H1 (cell line): ENCODE data around the gene IQCK. TPM values are rescaled to one million over a fixed set of nuclear protein-coding genes. Genes with fewer than 3 reads are reported as not detected.

Source experiments
- CTCF ChIA-PET: fragments of 300-600 bp; sonication (Branson Sonifier 250); formaldehyde crosslinking; loops from one replicate; lab custom pipeline; 2021; ENCODE audit not compliant: partially characterized antibody; lab: Charles Lee
- POLR2A ChIA-PET: fragments of 300-600 bp; sonication (Branson Sonifier 250); formaldehyde crosslinking; loops from one replicate; lab custom pipeline; 2021; ENCODE audit warnings: inconsistent platforms; ENCODE audit not compliant: partially characterized antibody; lab: Charles Lee
- DNase-seq, 2 experiments: peaks; one replicate each; pipeline versions ENCODE4 v3.0.0 to v3.0.0-alpha.2; 2010 to 2022; ENCODE audit warnings: low spot score in 2 of 2, low read depth in 1 of 2, mixed read lengths in 1 of 2
- FAIRE-seq: peaks from 2 replicates; lab custom pipeline; 2011; peaks lifted over from hg19 to GRCh38; lab: Jason Lieb, UNC
- H2AFZ ChIP-seq: 2 replicates; pipeline ENCODE4 v1.8.1; 2012; ENCODE audit warnings: low read length, inconsistent platforms
- H2AK5ac ChIP-seq: 2 replicates; pipeline ENCODE4 v1.6.1; 2013; ENCODE audit warnings: low read depth, low read length
- H2BK120ac ChIP-seq: replicated peaks from 2 replicates; pipeline ENCODE3; 2013; ENCODE audit warnings: low read depth, low read length, inconsistent platforms
- H2BK12ac ChIP-seq: 2 replicates; pipeline ENCODE4 v1.6.1; 2013; ENCODE audit warnings: low read depth, low read length
- H2BK15ac ChIP-seq: 2 replicates; pipeline ENCODE4 v1.6.1; 2013; ENCODE audit warnings: low read length
- H2BK20ac ChIP-seq: 2 replicates; pipeline ENCODE4 v1.6.1; 2013; ENCODE audit warnings: low read length
- H2BK5ac ChIP-seq: 2 replicates; pipeline ENCODE4 v1.6.1; 2013; ENCODE audit warnings: low read depth, low read length
- H3K14ac ChIP-seq: 2 replicates; pipeline ENCODE4 v1.6.1; 2013; ENCODE audit warnings: inconsistent platforms; ENCODE audit not compliant: insufficient read length
- H3K18ac ChIP-seq: 2 replicates; pipeline ENCODE4 v1.6.1; 2013; ENCODE audit warnings: low read length; ENCODE audit errors: extremely low read depth
- H3K23ac ChIP-seq: 2 replicates; pipeline ENCODE4 v1.6.1; 2013; ENCODE audit warnings: inconsistent platforms; ENCODE audit not compliant: insufficient read length
- H3K23me2 ChIP-seq: 2 replicates; pipeline ENCODE4 v1.6.1; 2013; ENCODE audit warnings: low read depth, low read length
- H3K27ac ChIP-seq: 2 replicates; pipeline ENCODE4 v1.6.1; 2011; ENCODE audit warnings: low read depth, low read length, inconsistent platforms
- H3K27me3 ChIP-seq, 4 experiments: replicated peaks in 1 of 4; 1 replicate in 1 of 4; 2 replicates in 3 of 4; pipeline versions ENCODE4 v1.6.1 to v1.8.1; 2011 to 2013; ENCODE audit warnings: low read length in 3 of 4, mild to moderate bottlenecking in 3 of 4, inconsistent platforms in 2 of 4, mixed read lengths in 2 of 4, moderate library complexity in 1 of 4; ENCODE audit not compliant: control insufficient read depth in 3 of 4, insufficient read depth in 3 of 4; ENCODE audit errors: extremely low read depth in 1 of 4
- H3K36me3 ChIP-seq, 4 experiments: 2 replicates each; pipeline versions ENCODE4 v1.6.1 to v1.8.1; 2011 to 2013; ENCODE audit warnings: mild to moderate bottlenecking in 4 of 4, low read length in 3 of 4, moderate library complexity in 2 of 4, control low read depth in 1 of 4, inconsistent platforms in 1 of 4; ENCODE audit not compliant: insufficient read depth in 4 of 4, control insufficient read depth in 2 of 4
- H3K4ac ChIP-seq: replicated peaks from 2 replicates; pipeline ENCODE3; 2013; ENCODE audit warnings: low read length, low read depth, mixed read lengths, inconsistent platforms; ENCODE audit not compliant: insufficient read length
- H3K4me1 ChIP-seq, 4 experiments: replicated peaks in 1 of 4; 1 replicate in 1 of 4; 2 replicates in 3 of 4; pipeline versions ENCODE4 v1.6.1 to v1.8.1; 2011 to 2013; ENCODE audit warnings: low read length in 3 of 4, inconsistent platforms in 2 of 4, mixed read lengths in 1 of 4; ENCODE audit not compliant: insufficient read depth in 4 of 4, control insufficient read depth in 3 of 4
- H3K4me2 ChIP-seq, 2 experiments: 2 replicates each; pipeline versions ENCODE4 v1.6.1 to v1.8.1; 2011 to 2013; ENCODE audit warnings: low read depth in 2 of 2, low read length in 2 of 2, control low read depth in 1 of 2, inconsistent platforms in 1 of 2, mild to moderate bottlenecking in 1 of 2; ENCODE audit not compliant: insufficient read depth in 1 of 2
- H3K4me3 ChIP-seq, 4 experiments: fragments of 200-600, 300-600 bp in 1 of 4; sonication (generic), shearing (Covaris generic), sonication (Bioruptor Twin) in 1 of 4; 2 replicates each; pipeline versions ENCODE4 v1.5.1 to v1.8.1; 2011 to 2016; ENCODE audit warnings: low read length in 4 of 4, low read depth in 3 of 4, control low read depth in 2 of 4, inconsistent platforms in 2 of 4, mild to moderate bottlenecking in 2 of 4, mixed read lengths in 1 of 4, moderate library complexity in 1 of 4; ENCODE audit not compliant: insufficient read depth in 2 of 4; ENCODE audit errors: extremely low read depth in 1 of 4
- H3K56ac ChIP-seq: replicated peaks from 2 replicates; pipeline ENCODE3; 2013; ENCODE audit warnings: low read depth, mild to moderate bottlenecking, mixed read lengths, low read length, inconsistent platforms; ENCODE audit not compliant: insufficient read length
- H3K79me1 ChIP-seq: 2 replicates; pipeline ENCODE4 v1.6.1; 2013; ENCODE audit warnings: low read depth, low read length, control low read depth
- H3K79me2 ChIP-seq, 2 experiments: 2 replicates each; pipeline versions ENCODE4 v1.6.1 to v1.8.1; 2012 to 2013; ENCODE audit warnings: low read length in 2 of 2, mild to moderate bottlenecking in 2 of 2, inconsistent platforms in 1 of 2; ENCODE audit not compliant: insufficient read depth in 2 of 2, control insufficient read depth in 1 of 2
- H3K9ac ChIP-seq, 4 experiments: replicated peaks in 1 of 4; 1 replicate in 1 of 4; 2 replicates in 3 of 4; pipeline versions ENCODE4 v1.6.1 to v1.8.1; 2011 to 2013; ENCODE audit warnings: low read depth in 3 of 4, low read length in 3 of 4, control low read depth in 2 of 4, mild to moderate bottlenecking in 2 of 4, moderate library complexity in 2 of 4, inconsistent platforms in 1 of 4; ENCODE audit errors: extremely low read depth in 1 of 4
- H3K9me3 ChIP-seq, 2 experiments: 2 replicates each; pipeline versions ENCODE4 v1.6.1 to v1.8.1; 2012 to 2013; ENCODE audit warnings: mild to moderate bottlenecking in 2 of 2, moderate library complexity in 2 of 2, control low read depth in 1 of 2, inconsistent platforms in 1 of 2, low read depth in 1 of 2, low read length in 1 of 2, mixed read lengths in 1 of 2; ENCODE audit not compliant: insufficient read depth in 2 of 2
- H4K20me1 ChIP-seq, 2 experiments: replicated peaks in 1 of 2; 2 replicates each; pipeline versions ENCODE3 to v1.8.1; 2011 to 2013; ENCODE audit warnings: inconsistent platforms in 2 of 2, low read length in 2 of 2, mild to moderate bottlenecking in 1 of 2; ENCODE audit not compliant: insufficient read depth in 2 of 2, control insufficient read depth in 1 of 2
- H4K5ac ChIP-seq: 2 replicates; pipeline ENCODE4 v1.6.1; 2013; ENCODE audit warnings: low read length, low read depth, mixed read lengths, inconsistent platforms; ENCODE audit not compliant: insufficient read length
- H4K8ac ChIP-seq: 2 replicates; pipeline ENCODE4 v1.8.0; 2013; ENCODE audit warnings: mild to moderate bottlenecking, moderate library complexity, low read length, inconsistent platforms; ENCODE audit not compliant: insufficient read depth; ENCODE audit errors: extremely low read depth
- H4K91ac ChIP-seq: replicated peaks from 2 replicates; pipeline ENCODE3; 2013; ENCODE audit warnings: low read length, mixed read lengths, inconsistent platforms; ENCODE audit not compliant: insufficient read length
- KDM1A ChIP-seq: fragments of 200-600, 300-600 bp; sonication (generic); IDR thresholded peaks from 2 replicates; pipeline ENCODE4 v1.7.1; 2016; ENCODE audit warnings: mild to moderate bottlenecking, low read length, borderline replicate concordance
- POU5F1 ChIP-seq: IDR thresholded peaks from 2 replicates; pipeline ENCODE4 v1.6.1; 2011; ENCODE audit warnings: low read depth, mild to moderate bottlenecking, low read length, moderate library complexity
- YY1 ChIP-seq: IDR thresholded peaks from 2 replicates; pipeline ENCODE4 v1.6.1; 2011; ENCODE audit warnings: low read depth, mild to moderate bottlenecking, low read length
- WGBS, 2 experiments: shearing (Covaris generic) in 1 of 2; methylation state at CpG; one replicate each; pipeline versions ENCODE4 v1.1.6 to v1.1.7; 2013 to 2015; ENCODE audit warnings: low lambda C conversion rate in 2 of 2, mixed read lengths in 2 of 2, inconsistent platforms in 1 of 2, low coverage in 1 of 2, missing lambda C conversion rate in 1 of 2; ENCODE audit not compliant: insufficient replicate concordance in 2 of 2, insufficient coverage in 1 of 2, insufficient read length in 1 of 2; ENCODE audit errors: extremely low coverage in 1 of 2, missing lambda C conversion rate in 1 of 2; 5-methylcytosine and 5-hydroxymethylcytosine counted together
- polyA plus RNA-seq, 7 experiments: library from polyadenylated mRNA; depleted of rRNA in 3 of 7; stranded (reverse) in 5 of 7; unstranded in 2 of 7; fragments of >200 nt in 5 of 7; fragments of 200-250 nt in 2 of 7; gene quantifications; 1 replicate in 5 of 7; 2 replicates in 1 of 7; 4 replicates in 1 of 7; pipeline versions ENCODE4 v1.2.1 to v1.2.3, GENCODE V29; 2011 to 2013; ENCODE audit warnings: missing spikeins in 2 of 7, mixed read lengths in 2 of 7
- total RNA-seq: library from RNA; stranded (reverse); fragmentation: NEBNext Ultra II Directional; extraction: Animal tissue kit (Norgen Biotek cat#: 25700); gene quantifications from 2 replicates; pipeline ENCODE4 v1.2.1, GENCODE V29; 2021

Gene IQCK
- total and polyA plus RNA-seq, 2 of the 8 experiments (the other 6 are each of a cell fraction or from before 2014, with no cell fraction given), result 6.2 to 9.3 TPM

GRCh38 chr16:19805459-19806162 is 87.5 kb downstream of the IQCK start:
- peak; percentile 60 for FAIRE-seq
- CTCF ChIA-PET, result interaction anchor here (0.7 to 1.2 kb wide), 4 partner anchors 30 to 203 kb away, joined by 3 to 4 read pairs (median 3); no protein-coding TSS in a partner anchor
- Histone ChIP-seq H3K23me2 (no peaks in the 10 kb centered on the region), H3K4me3 (0 out of 8 replicates have a peak overlapping the region, but pooled peaks of 1 of the 4 experiments have one; percentile 32), H3K56ac (no peak overlapping the region), H3K27ac (no peak overlapping the region), H4K91ac (peak overlapping the region; percentile 55), H2AK5ac (peak overlapping the region; percentile 82; the same call in 1 of the 2 replicates), H4K20me1 (no peaks in the 10 kb centered on the region), H2AFZ (no peak overlapping the region), H3K18ac (no peak overlapping the region; the same call in 1 of the 2 replicates), H4K8ac (no peak overlapping the region), H3K14ac (no peak overlapping the region), H3K9ac (no peak overlapping the region), H3K4me2 (no peak overlapping the region), H2BK120ac (peak overlapping the region; percentile 92), H3K27me3 (no peaks in the 10 kb centered on the region), H3K9me3 (peaks cover 22% of the 10 kb centered on the region in 2 experiments), H3K4ac (no peak overlapping the region), H3K36me3 (peaks cover 0 to 6% (median 1%) of the 10 kb centered on the region in 4 experiments; a peak in 2 of 8 replicates), H2BK20ac (peak overlapping the region; percentile 61; the same call in 1 of the 2 replicates), H4K5ac (no peak overlapping the region), H2BK15ac (no peak overlapping the region), H3K79me2 (no peaks in the 10 kb centered on the region), H3K23ac (no peak overlapping the region), H2BK12ac (peak overlapping the region; percentile 50; the same call in 1 of the 2 replicates), H3K79me1 (no peaks in the 10 kb centered on the region), H2BK5ac (peak overlapping the region; percentile 36; the same call in 1 of the 2 replicates), H3K4me1 (peaks cover 0 to 5% (median 1%) of the 10 kb centered on the region in 4 experiments; a peak in 4 of 7 replicates)
- TF ChIP-seq YY1, result no peak
- TF ChIP-seq KDM1A, result 0 out of 2 replicates have a peak, but pooled peaks have one; percentile 35
- no peak for TF ChIP-seq POU5F1
- 94% methylated on average over 4 of the region's 4 CpGs; no CpG with 5 or more reads in 1 of the 2 experiments for WGBS, 2 experiments
- no peak for DNase-seq
- POLR2A ChIA-PET, result interaction anchor here (0.5 to 1.3 kb wide), 4 partner anchors 26 to 79 kb away, joined by 3 to 4 read pairs (median 3); partner anchors contain the start of gene GPRC5B
